Heart left ventricle (tissue), 16 donors: ENCODE data around the gene MCM10. TPM values are rescaled to one million over a fixed set of nuclear protein-coding genes. Genes with fewer than 3 reads are reported as not detected.

Experiments used
- ATAC-seq, 4 donors: fragments of 200-7000 bp; cut with Tn5 transposase; one replicate each; pipeline ENCODE4 v1.9.1; 2020 to 2022; ENCODE audit warnings: moderate library complexity in 4 of 4, mild to moderate bottlenecking in 3 of 4, moderate number of reproducible peaks in 1 of 4
- DNase-seq, 5 donors: peaks; one replicate each; pipeline ENCODE4 v3.0.0-alpha.2; 2020
- H3K27ac ChIP-seq, 12 donors: fragments of 200-600 bp; sonication (generic) in 4 of 12; one replicate each; pipeline versions ENCODE4 v1.5.0 to v1.8.0; 2016 to 2022; ENCODE audit warnings: mild to moderate bottlenecking in 2 of 12
- H3K27me3 ChIP-seq, 9 donors: fragments of 200-600 bp; sonication (generic) in 2 of 9; one replicate each; pipeline versions ENCODE4 v1.5.1 to v1.8.0; 2016 to 2022; ENCODE audit warnings: mild to moderate bottlenecking in 3 of 9
- H3K36me3 ChIP-seq, 9 donors: fragments of 200-600 bp; sonication (generic) in 2 of 9; one replicate each; pipeline versions ENCODE4 v1.5.0 to v1.8.0; 2018 to 2022; ENCODE audit warnings: mild to moderate bottlenecking in 2 of 9
- H3K4me1 ChIP-seq, 12 donors: fragments of 200-600 bp; sonication (generic) in 4 of 12; one replicate each; pipeline versions ENCODE4 v1.5.0 to v1.8.0; 2016 to 2022; ENCODE audit warnings: mild to moderate bottlenecking in 3 of 12
- H3K4me3 ChIP-seq, 12 donors: fragments of 200-600 bp; sonication (generic) in 4 of 12; one replicate each; pipeline versions ENCODE4 v1.5.0 to v1.8.0; 2017 to 2022; ENCODE audit warnings: mild to moderate bottlenecking in 9 of 12, moderate library complexity in 4 of 12
- H3K9me3 ChIP-seq, 12 donors: fragments of 200-600 bp; sonication (generic) in 4 of 12; one replicate each; pipeline versions ENCODE4 v1.5.0 to v1.8.0; 2016 to 2022; ENCODE audit warnings: mild to moderate bottlenecking in 1 of 12
- CTCF ChIP-seq, 12 donors: fragments of 200-600 bp; sonication (generic) in 4 of 12; IDR thresholded peaks; one replicate each; pipeline versions ENCODE4 v1.5.0 to v1.8.0; 2018 to 2022; ENCODE audit warnings: antibody characterized with exemption in 12 of 12, mild to moderate bottlenecking in 5 of 12
- POLR2A ChIP-seq, 2 donors: fragments of 450-650 bp; IDR thresholded peaks; one replicate each; pipeline ENCODE4 v1.6.1; 2017; ENCODE audit warnings: antibody characterized with exemption in 2 of 2, mild to moderate bottlenecking in 2 of 2, moderate library complexity in 2 of 2
- WGBS, 4 donors: extraction: QIAGEN DNeasy Blood & Tissue Kit in 2 of 4; methylation state at CpG; one replicate each; pipeline versions ENCODE4 v1.1.5 to v1.1.7; 2013 to 2018; 5-methylcytosine and 5-hydroxymethylcytosine counted together
- intact Hi-C, 10 donors: fragments of 100-400 bp; cut with DNase I; formaldehyde crosslinking; loops; one replicate each; pipeline versions ENCODE4 v1.11.1 to v1.14.2; 2022
- polyA plus RNA-seq, 2 donors: library from polyadenylated mRNA; stranded (reverse); fragments of 200-250 nt; gene quantifications; one replicate each; pipeline ENCODE4 v1.2.3, GENCODE V29; 2013
- total RNA-seq, 9 donors: library from RNA; depleted of rRNA in 2 of 9; stranded (reverse); fragments of >200 nt in 2 of 9; fragmentation: NEBNext Ultra II Directional in 3 of 9; extraction: Animal tissue kit (Norgen Biotek cat#: 25700) in 3 of 9; gene quantifications; one replicate each; pipeline versions ENCODE4 v1.1.0 to v1.2.4, GENCODE V29; 2016 to 2023
- donor health status: ischemic (EF 13 %, LVEDD 7.1; RV severe dilation, severe dysfunction).
- donor health status: healthy with polysubstance abuse.
- donor health status: DM: no; HTN: yes; CAD: no.
- donor health status: DM: no; HTN: no; CAD: no.
- donor health status: ischemic (EF 25% LVEDD 6.9; RV normal size, moderate dysfunction).
- donor health status: ischemic (EF 25% LVEDD 5.7; RV mildly dilated, moderate dysfunction).
- donor health status: healthy.
- donor health status: DM: yes; HTN: yes; CAD: no.
- donor health status: ischemic (EF 35%, LVEDD 5.7; RV mildly dilated, moderate dysfunction).
- donor health status: nonischemic (EF 11% LVEDD 7.7; RV severe dilation, severe dysfunction).
- donor health status: DM: yes; HTN: yes; CAD: no.
- donor health status: PGD.
- donor health status: ischemic (EF 29% LVEDD 5.4; RV normal size, mild dysfunction).
- donor health status: nonischemic (EF 23%, LVEDD 6.1; RV moderate dilation, normal function).

MCM10 gene
- total and polyA plus RNA-seq, 11 donors = 0.11 to 4.2 (median 0.24) TPM; not detected in 3

GRCh38 chr10:13213163-13213562 is 51.8 kb downstream of the MCM10 start:
- WGBS, 4 donors = 92 to 96% (median 95%) methylated on average over 7 of the region's 7 CpGs
- TF ChIP-seq POLR2A (IDR thresholded peaks at IDR 0.05) = no peak
- TF ChIP-seq CTCF (IDR thresholded peaks at IDR 0.05) = no peak
- no peaks in the 10 kb centered on the region for H3K4me1 ChIP-seq
- no peak overlapping the region for H3K27ac ChIP-seq
- intact Hi-C loops = no loop called here
- H3K36me3 ChIP-seq = no peaks in the 10 kb centered on the region
- H3K9me3 ChIP-seq = no peaks in the 10 kb centered on the region
- ATAC-seq (no peak), DNase-seq (no peak)
- H3K4me3 ChIP-seq = no peak overlapping the region
- H3K27me3 ChIP-seq = no peaks in the 10 kb centered on the region

- no peaks in the 10 kb centered on the region for H3K36me3 ChIP-seq
- H3K27ac ChIP-seq = no peak overlapping the region
- no peaks in the 10 kb centered on the region for H3K27me3 ChIP-seq
- WGBS, 4 donors = 92 to 96% (median 94%) methylated on average over 4 of the region's 4 CpGs
- no peak overlapping the region for H3K4me3 ChIP-seq
- TF ChIP-seq POLR2A (IDR thresholded peaks at IDR 0.05) = no peak
- no peak for TF ChIP-seq CTCF (IDR thresholded peaks at IDR 0.05)
- no peak for ATAC-seq
- DNase-seq = no peak
- no peaks in the 10 kb centered on the region for H3K4me1 ChIP-seq
- intact Hi-C loops = no loop called here
- H3K9me3 ChIP-seq = no peaks in the 10 kb centered on the region
Measured at GRCh38 chr10:13218878-13219277, 57.5 kb downstream of the MCM10 start.

- no peak for TF ChIP-seq POLR2A (IDR thresholded peaks at IDR 0.05)
- TF ChIP-seq CTCF (IDR thresholded peaks at IDR 0.05) = no peak
- WGBS, 4 donors = 61 to 71% (median 66%) methylated on average over 12 of the region's 12 CpGs
- intact Hi-C loops = no loop called here
- no peaks in the 10 kb centered on the region for H3K27me3 ChIP-seq
- no peak overlapping the region for H3K4me3 ChIP-seq
- H3K27ac ChIP-seq = no peak overlapping the region
- H3K36me3 ChIP-seq = no peaks in the 10 kb centered on the region
- DNase-seq (no peak), ATAC-seq (no peak)
- no peaks in the 10 kb centered on the region for H3K4me1 ChIP-seq
- no peaks in the 10 kb centered on the region for H3K9me3 ChIP-seq
Measured at GRCh38 chr10:13219685-13220670, 58.6 kb downstream of the MCM10 start.

GRCh38 chr10:13221572-13221971 is 60.2 kb downstream of the MCM10 start:
- H3K4me3 ChIP-seq = no peak overlapping the region
- H3K4me1 ChIP-seq = no peaks in the 10 kb centered on the region
- H3K36me3 ChIP-seq = no peaks in the 10 kb centered on the region
- 88 to 92% (median 90%) methylated on average over 8 of the region's 8 CpGs for WGBS, 4 donors
- intact Hi-C loops = no loop called here
- no peak for ATAC-seq
- DNase-seq = no peak
- no peak overlapping the region for H3K27ac ChIP-seq
- no peaks in the 10 kb centered on the region for H3K9me3 ChIP-seq
- no peak for TF ChIP-seq CTCF (IDR thresholded peaks at IDR 0.05)
- TF ChIP-seq POLR2A (IDR thresholded peaks at IDR 0.05) = no peak
- H3K27me3 ChIP-seq = no peaks in the 10 kb centered on the region
